Head of caudate nucleus (tissue), 42 donors: ENCODE results near the gene TCOF1.

Experiments
- DNase-seq, 42 donors: peaks; one replicate each; pipeline versions ENCODE4 v3.0.0 to v3.0.0-alpha.2; 2020 to 2021; ENCODE audit warnings: mixed read lengths in 7 of 42
- intact Hi-C: fragments of 100-400 bp; cut with DNase I; formaldehyde crosslinking; loops from one replicate; pipeline ENCODE4 v1.15.0; 2022

Gene TCOF1

GRCh38 chr5:150376799-150377771, 19.6 kb downstream of the TCOF1 start:
- intact Hi-C loops = no loop called here
- no peak for DNase-seq

- intact Hi-C loops = no loop called here
- no peak for DNase-seq
These were observed 20.6 kb downstream of the TCOF1 start for GRCh38 chr5:150377964-150378694.

- intact Hi-C loops = no loop called here
- DNase-seq = no peak
These were observed 27.2 kb downstream of the TCOF1 start for GRCh38 chr5:150384701-150385100.

GRCh38 chr5:150386024-150386855, 28.7 kb downstream of the TCOF1 start:
- intact Hi-C loops = no loop called here
- DNase-seq = peak in 12 of 42 donors; percentile 16 to 57 (median 37)

GRCh38 chr5:150389531-150390266, 32.2 kb downstream of the TCOF1 start:
- intact Hi-C loops = no loop called here
- DNase-seq = no peak

- intact Hi-C loops = no loop called here
- no peak for DNase-seq
These were observed 33.8 kb downstream of the TCOF1 start for GRCh38 chr5:150391064-150391834.

- no peak for DNase-seq
- intact Hi-C loops = no loop called here
These were observed 34.5 kb downstream of the TCOF1 start for GRCh38 chr5:150391986-150392385.

- no peak for DNase-seq
- intact Hi-C loops = no loop called here
These were observed 35.2 kb downstream of the TCOF1 start for GRCh38 chr5:150392680-150393079.

GRCh38 chr5:150393096-150393645, 35.7 kb downstream of the TCOF1 start:
- DNase-seq = no peak
- intact Hi-C loops = no loop called here

- DNase-seq = no peak
- intact Hi-C loops = no loop called here
These were observed 36.6 kb downstream of the TCOF1 start for GRCh38 chr5:150394131-150394530.

GRCh38 chr5:150394912-150395687, 37.6 kb downstream of the TCOF1 start:
- peak in 24 of 42 donors; percentile 12 to 72 (median 34) for DNase-seq
- intact Hi-C loops = no loop called here

GRCh38 chr5:150395688-150395975, 38.1 kb downstream of the TCOF1 start:
- intact Hi-C loops = no loop called here
- DNase-seq = no peak

- no peak for DNase-seq
- intact Hi-C loops = no loop called here
These were observed 38.8 kb downstream of the TCOF1 start for GRCh38 chr5:150396267-150396666.

- DNase-seq = peak in 6 of 42 donors; percentile 7 to 46 (median 26)
- intact Hi-C loops = no loop called here
These were observed 39.8 kb downstream of the TCOF1 start for GRCh38 chr5:150397146-150397781.

GRCh38 chr5:150397782-150398721, 40.6 kb downstream of the TCOF1 start:
- DNase-seq = no peak
- intact Hi-C loops = no loop called here
